Activated CD8-positive, alpha-beta memory T cell treated with anti-CD3 and anti-CD28 coated beads, Interleukin-2, amount 50 U/mL, for 24 hours (primary cell): ENCODE measurements around the gene DARS2.

Experiments used
- DNase-seq: peaks from one replicate; pipeline ENCODE4 v3.0.0-alpha.2; 2020; ENCODE audit errors: extremely low read depth

Gene DARS2

DNA sequence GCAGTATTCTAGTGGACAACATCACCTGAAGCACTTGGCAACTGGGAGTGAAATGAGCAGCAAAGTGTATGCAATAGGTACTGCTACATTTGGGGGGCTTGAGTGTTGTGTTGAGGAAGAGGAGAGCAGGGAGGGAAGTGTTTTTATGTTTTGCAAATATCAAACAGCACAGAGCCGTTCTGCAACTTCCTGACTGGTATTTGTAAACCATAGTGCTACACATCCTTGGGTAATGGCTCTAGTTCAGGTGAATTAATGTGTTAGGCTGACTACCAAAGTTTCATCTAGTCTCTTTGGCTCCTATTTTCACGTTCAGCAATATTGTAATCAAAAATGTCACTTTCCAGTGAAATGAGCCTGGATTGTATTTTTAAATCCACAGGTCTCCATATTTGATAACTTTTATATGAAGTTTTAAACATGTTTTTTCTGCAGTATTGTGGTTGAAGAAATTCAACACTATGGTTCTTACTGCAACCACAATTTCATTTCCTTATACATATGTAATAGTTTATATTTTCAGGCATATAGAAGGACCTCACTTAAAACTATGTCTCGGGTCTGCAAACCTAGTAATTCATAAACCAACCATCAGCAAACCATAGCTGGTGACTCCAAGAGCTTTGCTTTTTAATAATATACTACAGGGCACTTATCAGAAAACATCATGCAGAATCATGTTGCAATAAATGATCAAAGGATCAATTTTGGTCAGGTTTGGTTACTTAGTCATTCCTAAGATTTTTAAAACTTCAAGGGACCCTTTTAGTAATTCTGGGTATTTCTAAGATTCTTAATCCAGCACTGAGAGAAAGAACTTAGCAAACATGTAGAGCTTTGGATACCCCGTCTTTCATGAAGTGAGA, 62.5 kb downstream of the DARS2 start:
- no peak for DNase-seq

DNA sequence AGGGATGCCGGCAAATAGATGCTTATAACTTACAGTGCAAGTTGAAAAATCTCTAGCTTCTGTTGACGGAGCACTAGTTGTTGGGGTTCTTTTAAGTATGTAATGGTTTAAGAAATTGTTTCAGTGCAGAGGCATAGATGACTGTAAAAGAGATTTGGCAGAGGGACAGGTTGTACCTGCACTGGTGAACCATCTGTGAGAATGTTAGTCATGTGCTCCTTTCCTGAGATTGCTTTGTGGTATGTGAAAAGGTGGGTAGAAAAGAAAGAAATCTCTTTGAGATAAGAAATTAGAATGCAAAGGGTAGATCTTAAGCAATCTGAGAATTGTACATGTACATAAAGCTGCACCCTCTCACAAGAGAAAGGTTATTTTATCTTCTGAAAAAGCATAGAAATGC, 63.2 kb downstream of the DARS2 start:
- DNase-seq: no peak

DNA sequence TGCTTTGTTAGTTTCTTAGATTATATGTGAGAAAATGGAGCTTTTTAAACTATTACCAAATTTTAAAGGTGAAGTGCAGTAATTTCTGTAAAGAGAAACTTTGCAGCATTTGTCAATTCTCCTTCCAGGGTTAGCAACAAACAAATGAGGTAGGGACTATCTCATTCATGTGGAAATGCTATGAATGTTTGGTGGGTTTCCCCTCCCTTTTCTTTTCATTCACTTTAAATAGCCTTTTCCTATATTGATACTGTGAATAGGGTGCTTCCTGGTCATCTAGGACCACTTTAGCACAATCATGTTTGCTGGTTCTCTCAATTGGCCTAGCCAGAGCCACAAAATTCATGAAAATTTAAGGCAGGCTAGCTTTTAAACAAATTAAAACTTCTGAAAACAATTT, 64.3 kb downstream of the DARS2 start:
- DNase-seq: no peak

DNA sequence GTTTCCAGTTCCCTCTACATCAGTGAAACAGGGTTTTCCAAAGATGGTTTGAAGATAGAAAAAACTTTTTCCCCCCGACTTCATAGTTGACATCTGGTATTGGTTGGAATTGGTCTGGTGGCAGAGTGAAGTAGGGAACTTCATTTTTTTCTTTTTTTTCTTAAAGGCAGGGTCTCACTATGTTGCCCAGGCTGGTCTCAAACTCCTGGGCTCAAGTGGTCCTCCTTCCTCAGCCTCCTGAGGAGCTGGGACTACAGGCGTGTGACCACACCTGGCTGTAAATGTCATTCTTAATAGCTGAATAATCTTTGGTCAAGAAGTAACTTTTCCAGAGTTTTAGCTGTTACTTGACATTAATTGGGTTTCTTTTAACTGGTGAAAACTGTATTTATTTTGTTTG, 65.4 kb downstream of the DARS2 start:
- DNase-seq: no peak

DNA sequence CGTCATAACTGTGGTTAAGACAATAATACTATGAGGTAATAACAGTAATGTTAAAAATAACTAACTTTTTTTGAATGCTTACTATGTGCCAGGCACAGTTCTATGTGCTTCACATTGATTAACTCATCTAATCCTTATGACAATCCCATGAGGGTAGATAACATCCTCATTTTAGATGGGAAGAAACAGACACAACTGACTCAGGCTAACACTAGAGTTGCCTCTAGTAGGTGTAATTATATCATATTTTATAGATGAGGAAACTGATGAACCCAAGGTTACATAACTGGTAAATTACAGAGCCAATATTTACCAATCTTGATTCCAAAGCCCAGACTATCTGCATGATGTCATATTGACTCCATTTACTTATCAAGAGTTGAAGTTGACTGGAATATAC, 69.1 kb downstream of the DARS2 start:
- no peak for DNase-seq

DNA sequence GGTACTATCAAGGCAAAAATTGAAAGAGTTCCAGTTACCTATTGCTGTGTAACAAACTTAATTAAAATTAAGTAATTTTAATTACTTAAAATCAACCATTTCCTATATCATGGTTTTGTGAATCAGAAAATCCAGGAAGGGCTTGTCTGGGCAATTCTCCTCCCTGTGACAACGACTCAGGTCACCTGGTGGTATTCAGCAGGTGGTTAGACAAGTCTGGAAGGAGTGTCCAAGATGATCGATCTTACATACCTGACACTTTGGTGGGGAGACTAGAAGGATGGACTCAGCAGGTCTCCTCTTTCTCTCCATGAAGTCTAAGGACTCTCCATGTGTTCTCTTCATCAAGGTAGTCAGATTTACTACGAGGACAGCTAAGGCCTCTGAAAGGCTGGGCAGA, 69.7 kb downstream of the DARS2 start:
- DNase-seq: no peak

DNA sequence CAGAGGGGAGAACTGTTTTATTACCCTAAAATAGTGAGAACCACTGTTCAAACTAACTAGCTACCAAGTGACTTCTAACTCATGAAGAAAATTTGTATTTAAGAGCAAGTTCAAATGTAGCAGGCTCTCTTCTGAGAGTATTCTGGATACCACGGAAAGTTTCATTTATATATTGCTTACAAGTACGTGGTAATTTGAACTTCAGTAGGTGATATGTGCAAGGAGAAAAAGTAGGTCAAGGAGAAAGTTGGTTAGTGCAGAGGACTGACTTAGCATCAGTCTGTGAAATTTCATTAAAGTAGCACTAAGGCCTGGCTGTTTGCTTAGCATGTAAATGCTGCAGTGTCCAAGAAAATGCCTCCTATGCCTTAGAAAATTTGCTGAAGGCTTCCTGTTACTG, 76.0 kb downstream of the DARS2 start:
- DNase-seq: no peak

DNA sequence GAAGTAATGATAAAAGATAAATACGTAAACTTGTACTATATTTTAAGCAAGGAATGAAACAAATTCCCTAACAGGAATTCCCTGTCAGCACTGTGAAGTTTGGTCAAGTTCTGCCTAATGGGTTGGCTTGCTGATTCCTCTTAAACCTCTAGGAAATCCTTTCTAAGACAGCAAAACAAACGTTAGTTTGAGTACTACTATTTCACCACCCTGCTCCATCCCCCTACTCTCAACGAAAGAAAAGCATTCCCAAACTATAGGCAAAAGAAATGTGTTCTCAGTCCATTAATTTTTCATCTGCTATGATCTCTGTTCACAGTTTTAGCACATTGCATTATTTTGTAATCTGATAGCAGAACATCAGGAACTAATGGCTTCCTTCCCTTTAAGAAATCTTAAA, 76.5 kb downstream of the DARS2 start:
- DNase-seq: no peak

DNA sequence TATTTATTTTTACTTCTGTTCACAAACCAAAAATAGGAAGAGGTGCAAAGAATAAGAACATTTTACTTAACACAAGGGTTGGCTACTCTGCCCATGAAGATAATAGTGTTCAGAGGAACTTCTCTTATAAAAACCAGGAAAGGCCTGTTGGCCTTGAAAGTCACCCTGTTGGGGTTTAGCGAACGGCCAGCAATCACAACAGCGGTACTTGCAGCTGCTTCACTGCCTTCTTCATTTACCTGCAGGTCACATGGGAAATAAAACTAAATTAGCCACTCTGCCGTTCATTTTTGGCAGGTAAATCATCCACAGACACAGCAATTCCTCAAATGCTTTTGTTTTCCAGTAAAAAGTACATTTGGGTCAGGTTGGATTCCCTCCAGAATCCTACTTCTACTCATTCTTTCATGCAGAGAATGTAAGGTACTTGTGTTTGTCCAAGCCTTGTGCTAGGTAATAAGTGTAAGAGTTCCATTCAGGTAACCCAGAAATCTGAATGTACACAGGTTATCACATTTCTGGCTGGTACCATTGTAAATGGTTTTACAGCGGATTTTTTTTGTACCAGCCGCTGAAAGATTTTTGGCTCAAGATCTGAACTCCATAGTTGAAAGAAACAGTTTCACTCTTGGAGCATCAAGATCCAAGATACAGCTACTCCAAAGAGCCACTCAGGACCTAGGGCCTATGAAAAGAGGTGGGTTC, 79.5 kb downstream of the DARS2 start:
- no peak for DNase-seq
